ENCODE measurements around the gene RGS7BP.

DNA sequence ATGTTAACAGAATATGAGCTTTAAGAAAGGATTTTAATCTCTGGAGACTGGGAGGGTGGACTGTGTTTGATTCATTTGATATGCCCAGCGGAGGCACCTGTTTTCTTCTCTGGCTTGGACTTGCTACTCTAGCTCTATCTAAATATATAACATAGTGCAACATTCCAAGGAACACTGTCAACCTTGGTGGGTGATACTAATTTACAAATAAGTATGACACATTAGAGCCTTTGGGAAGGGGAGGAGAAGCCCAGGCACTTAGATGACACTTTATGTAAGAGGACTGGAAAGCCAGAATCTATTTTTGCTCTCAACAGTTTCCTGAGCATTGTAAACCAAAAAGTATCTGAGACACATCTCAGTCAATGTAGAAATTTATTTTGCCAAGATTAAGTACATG is 101.1 kb downstream of the RGS7BP start:
- TF ChIP-seq POLR2A (IDR thresholded peaks at IDR 0.05; ENCODE audit: low read length) (no peak), CBX8 (IDR thresholded peaks at IDR 0.05) (no peak), FOXS1 (CRISPR knock-in tag; IDR thresholded peaks at IDR 0.05) (no peak), ZFP36 (IDR thresholded peaks at IDR 0.05; ENCODE audit: borderline replicate concordance, partially characterized antibody) (no peak), CHD2 (IDR thresholded peaks at IDR 0.05; ENCODE audit: low read length, partially characterized antibody) (no peak), HDAC2 (IDR thresholded peaks at IDR 0.05) (no peak), RNF2 (IDR thresholded peaks at IDR 0.05; ENCODE audit: borderline replicate concordance, low read depth) (no peak)
- TF ChIP-seq, protein P1, sequence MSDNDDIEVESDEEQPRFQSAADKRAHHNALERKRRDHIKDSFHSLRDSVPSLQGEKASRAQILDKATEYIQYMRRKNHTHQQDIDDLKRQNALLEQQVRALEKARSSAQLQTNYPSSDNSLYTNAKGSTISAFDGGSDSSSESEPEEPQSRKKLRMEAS (IDR thresholded peaks at IDR 0.05): no peak
- TF ChIP-seq, protein P2, sequence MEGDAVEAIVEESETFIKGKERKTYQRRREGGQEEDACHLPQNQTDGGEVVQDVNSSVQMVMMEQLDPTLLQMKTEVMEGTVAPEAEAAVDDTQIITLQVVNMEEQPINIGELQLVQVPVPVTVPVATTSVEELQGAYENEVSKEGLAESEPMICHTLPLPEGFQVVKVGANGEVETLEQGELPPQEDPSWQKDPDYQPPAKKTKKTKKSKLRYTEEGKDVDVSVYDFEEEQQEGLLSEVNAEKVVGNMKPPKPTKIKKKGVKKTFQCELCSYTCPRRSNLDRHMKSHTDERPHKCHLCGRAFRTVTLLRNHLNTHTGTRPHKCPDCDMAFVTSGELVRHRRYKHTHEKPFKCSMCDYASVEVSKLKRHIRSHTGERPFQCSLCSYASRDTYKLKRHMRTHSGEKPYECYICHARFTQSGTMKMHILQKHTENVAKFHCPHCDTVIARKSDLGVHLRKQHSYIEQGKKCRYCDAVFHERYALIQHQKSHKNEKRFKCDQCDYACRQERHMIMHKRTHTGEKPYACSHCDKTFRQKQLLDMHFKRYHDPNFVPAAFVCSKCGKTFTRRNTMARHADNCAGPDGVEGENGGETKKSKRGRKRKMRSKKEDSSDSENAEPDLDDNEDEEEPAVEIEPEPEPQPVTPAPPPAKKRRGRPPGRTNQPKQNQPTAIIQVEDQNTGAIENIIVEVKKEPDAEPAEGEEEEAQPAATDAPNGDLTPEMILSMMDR (IDR thresholded peaks at IDR 0.05): no peak
- TF ChIP-seq, protein P3, sequence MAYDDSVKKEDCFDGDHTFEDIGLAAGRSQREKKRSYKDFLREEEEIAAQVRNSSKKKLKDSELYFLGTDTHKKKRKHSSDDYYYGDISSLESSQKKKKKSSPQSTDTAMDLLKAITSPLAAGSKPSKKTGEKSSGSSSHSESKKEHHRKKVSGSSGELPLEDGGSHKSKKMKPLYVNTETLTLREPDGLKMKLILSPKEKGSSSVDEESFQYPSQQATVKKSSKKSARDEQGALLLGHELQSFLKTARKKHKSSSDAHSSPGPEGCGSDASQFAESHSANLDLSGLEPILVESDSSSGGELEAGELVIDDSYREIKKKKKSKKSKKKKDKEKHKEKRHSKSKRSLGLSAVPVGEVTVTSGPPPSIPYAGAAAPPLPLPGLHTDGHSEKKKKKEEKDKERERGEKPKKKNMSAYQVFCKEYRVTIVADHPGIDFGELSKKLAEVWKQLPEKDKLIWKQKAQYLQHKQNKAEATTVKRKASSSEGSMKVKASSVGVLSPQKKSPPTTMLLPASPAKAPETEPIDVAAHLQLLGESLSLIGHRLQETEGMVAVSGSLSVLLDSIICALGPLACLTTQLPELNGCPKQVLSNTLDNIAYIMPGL (CRISPR knock-in tag; IDR thresholded peaks at IDR 0.05; ENCODE audit: borderline replicate concordance): no peak
